HG03196 (cell line): ENCODE results near the gene MYH16.
"Not testable (repeated sequence)": the region's sequence is repeated elsewhere in the genome, so short reads cannot be mapped to it uniquely, and the experiment has no call there.

Source experiments
- ATAC-seq: cut with Tn5 transposase; IDR thresholded peaks from one replicate; pipeline ENCODE4 v1.9.1; 2021; ENCODE audit not compliant: unreplicated experiment

Gene MYH16

GRCh38 chr7:99257675-99258074, 15.0 kb upstream of the MYH16 start:
- no peak for ATAC-seq

- no peak for ATAC-seq
These were observed 14.1 kb upstream of the MYH16 start for GRCh38 chr7:99258501-99258900.

DNA sequence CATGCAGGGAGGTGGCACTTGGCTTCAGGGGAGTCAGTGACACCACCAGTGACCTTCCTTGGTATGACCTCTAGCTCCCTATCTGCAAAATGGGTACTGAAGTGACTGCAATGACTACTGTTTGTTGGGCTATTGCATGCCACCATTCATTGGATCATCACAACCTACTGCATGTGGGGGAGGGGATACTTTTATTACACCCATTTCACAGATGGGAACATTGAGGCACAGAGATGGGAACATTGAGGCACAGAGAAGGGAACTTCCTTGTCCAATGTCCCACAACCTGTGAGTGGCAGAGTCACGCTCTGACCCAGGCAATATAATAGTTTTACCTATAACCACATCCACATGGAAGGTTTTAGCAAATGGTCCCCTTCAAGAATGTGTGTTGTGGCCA, 12.2 kb upstream of the MYH16 start:
- no peak for ATAC-seq

DNA sequence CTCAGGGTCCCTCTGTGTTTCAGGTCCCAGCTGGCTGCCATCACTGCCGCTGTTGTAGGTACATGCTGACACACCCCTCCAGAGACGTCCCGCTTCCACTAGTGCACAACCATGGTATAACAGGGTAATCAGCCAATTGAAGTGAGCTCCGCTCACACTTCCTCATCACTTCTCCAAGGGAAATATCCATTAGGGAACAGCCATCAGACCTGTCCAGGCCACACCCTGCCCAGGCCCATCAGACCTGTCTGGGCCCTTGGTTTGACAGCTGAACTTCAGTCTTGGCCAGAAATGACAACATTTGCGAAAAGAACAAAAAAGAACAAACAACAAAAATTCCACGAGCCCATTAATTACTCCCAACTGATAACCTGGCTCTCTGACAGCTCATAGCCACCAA, 11.0 kb upstream of the MYH16 start:
- ATAC-seq: no peak

DNA sequence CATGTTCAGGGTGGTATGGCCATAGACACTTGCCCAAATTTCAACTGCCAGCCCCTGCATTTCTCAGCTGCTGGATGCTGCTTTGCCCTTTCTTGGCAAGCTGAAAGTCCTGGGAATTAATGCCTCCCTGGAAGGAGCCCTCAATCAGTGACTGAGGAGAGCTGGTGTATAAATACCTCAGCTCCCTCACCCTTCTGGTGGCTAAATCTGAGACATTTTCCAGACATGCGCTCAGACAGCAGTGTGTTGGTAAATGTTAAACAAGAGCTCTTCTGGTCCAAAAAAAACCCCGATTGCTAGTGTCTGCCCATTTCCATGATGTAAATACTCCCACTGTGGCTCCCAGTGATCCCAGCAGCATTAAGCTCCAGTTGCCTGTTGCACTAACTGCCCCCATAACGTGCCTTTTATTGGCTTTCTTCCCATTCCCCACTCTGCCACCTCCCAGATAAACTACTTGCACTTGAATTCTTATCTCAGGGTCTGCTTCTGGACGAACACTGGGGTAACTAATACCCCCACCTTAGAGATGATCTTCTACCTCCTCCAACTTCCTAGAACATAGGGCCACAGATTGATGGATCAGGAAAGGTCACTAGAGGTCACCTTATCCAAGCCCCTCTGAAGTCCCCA, 6.7 kb upstream of the MYH16 start:
- no peak for ATAC-seq

- ATAC-seq: no peak
These were observed 5.2 kb upstream of the MYH16 start for GRCh38 chr7:99267481-99267840.

DNA sequence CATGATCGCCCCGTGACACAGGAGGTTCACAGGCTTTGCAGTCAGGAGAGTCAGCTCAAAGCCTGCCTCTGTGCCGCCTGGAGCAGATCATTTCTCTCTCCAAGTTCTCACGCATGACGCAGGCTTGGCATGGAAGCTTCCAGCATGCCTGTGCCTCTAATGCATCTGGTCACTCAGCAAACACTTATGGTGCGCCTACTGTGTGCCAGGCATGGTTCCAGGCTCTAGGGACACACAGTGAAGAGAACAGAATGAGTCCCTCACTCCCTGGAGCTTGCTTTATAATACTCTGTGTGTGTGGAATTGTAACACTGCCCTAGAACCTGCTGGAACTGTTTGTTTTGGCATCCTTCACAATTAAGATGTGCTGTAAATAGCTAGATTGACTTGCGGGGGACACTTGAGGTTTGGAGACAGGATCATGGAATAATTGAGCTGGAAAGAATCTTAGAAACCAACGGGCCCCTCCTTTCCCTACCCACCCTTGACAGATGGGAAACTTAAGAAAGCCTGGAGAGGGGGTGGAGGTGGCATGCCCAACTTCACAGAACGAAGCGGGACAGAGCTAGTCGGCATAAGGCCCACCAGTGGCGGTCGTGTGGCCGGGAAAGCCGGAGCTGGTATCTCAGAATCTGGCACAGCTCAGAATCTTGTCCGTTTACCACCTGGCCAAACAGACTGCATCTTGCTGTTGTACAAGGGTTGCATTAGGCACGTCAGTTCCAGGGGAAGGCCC, 4.6 kb upstream of the MYH16 start:
- no peak for ATAC-seq

- no peak for ATAC-seq
These were observed 4.1 kb upstream of the MYH16 start for GRCh38 chr7:99268577-99268908.

GRCh38 chr7:99270702-99271101, 1.9 kb upstream of the MYH16 start:
- ATAC-seq: no peak

DNA sequence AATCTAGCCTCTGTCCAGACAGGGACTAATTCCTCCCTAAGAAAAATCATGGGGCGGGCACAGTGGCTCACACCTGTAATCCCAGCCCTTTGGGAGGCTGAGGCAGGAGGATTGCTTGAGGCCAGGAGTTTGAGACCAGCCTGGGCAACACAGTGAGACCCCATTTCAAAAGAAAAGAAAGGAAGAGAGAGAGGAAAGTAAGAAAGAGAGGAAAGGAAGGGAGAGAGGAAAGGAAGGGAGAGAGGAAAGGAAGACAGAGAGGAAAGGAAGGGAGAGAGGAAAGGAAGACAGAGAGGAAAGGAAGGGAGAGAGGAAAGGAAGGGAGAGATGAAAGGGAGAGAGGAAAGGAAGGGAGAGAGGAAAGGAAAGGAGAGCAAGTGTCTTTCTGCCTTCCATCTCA, 922 bp downstream of the MYH16 start:
- not testable (repeated sequence) for ATAC-seq

DNA sequence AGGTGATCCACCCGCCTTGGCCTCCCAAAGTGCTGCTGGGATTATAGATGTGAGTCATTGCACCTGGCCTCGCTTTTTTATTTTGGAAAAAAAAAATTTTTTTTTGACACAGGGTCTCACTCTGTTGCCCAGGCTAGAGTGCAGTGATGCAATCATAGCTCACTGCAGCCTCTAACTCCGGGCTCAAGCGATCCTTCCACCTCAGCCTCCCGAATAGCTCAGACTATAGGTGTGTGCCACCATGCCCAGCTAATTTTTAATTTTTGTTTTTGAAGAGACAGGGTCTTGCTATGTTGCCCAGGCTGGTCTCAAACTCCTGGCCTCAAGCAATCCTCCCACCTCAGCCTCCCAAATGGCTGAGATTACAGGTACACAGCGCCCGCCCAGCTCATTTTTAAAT, 2.3 kb downstream of the MYH16 start:
- not testable (repeated sequence) for ATAC-seq

GRCh38 chr7:99275496-99275895, 2.9 kb downstream of the MYH16 start:
- no peak for ATAC-seq

- ATAC-seq: no peak
These were observed 5.5 kb downstream of the MYH16 start for GRCh38 chr7:99278180-99278579.

- not testable (repeated sequence) for ATAC-seq
These were observed 11.5 kb downstream of the MYH16 start for GRCh38 chr7:99284165-99284564.

GRCh38 chr7:99287779-99288534, 15.3 kb downstream of the MYH16 start:
- ATAC-seq: no peak

DNA sequence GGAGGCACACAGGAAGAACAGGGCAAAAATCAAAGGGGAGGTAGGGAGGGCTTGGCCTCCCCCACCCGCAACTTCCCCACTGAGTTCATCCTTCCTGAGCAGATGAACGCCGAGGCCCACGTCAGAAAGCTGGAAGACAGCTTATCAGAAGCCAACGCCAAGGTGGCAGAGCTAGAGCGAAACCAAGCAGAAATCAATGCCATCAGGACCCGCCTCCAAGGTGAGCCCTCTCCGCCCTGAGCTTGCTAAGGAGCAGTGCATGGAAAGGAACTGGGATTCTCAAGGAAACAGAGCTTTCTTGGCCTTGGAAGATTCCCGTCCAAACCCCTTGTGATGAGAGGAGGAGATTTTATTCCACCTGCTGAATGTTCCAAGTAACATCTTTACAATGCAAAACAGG, 16.5 kb downstream of the MYH16 start:
- no peak for ATAC-seq

- ATAC-seq: not testable (repeated sequence)
These were observed 17.5 kb downstream of the MYH16 start for GRCh38 chr7:99290148-99290547.

- ATAC-seq: no peak
These were observed 18.5 kb downstream of the MYH16 start for GRCh38 chr7:99290980-99291607.

GRCh38 chr7:99292127-99292526, 19.5 kb downstream of the MYH16 start:
- ATAC-seq: no peak

- no peak for ATAC-seq
These were observed 20.5 kb downstream of the MYH16 start for GRCh38 chr7:99293167-99293566.

- no peak for ATAC-seq
These were observed 21.0 kb downstream of the MYH16 start for GRCh38 chr7:99293650-99294049.

GRCh38 chr7:99296471-99296870, 23.8 kb downstream of the MYH16 start:
- no peak for ATAC-seq
